ENCODE data around the gene NKPD1. TPM values are rescaled to one million over a fixed set of nuclear protein-coding genes. Genes with fewer than 3 reads are reported as not detected.

The NKPD1 gene
- total RNA-seq, 6 experiments from 2014 or later = 0.07 to 0.17 (median 0.07) TPM; not detected in 1

GRCh38 chr19:45140144-45140503 lies 20.7 kb downstream of the NKPD1 start:
- Mint-ChIP-seq H3K4me3 (no peak overlapping the region), H3K36me3 (ENCODE audit: low read depth) (no peaks in the 10 kb centered on the region), H3K27me3 (ENCODE audit: insufficient read depth) (peaks cover 2% of the 10 kb centered on the region), H3K9me3 (no peaks in the 10 kb centered on the region), H3K27ac (no peak overlapping the region), H3K4me1 (ENCODE audit: low read depth) (peaks cover 8% of the 10 kb centered on the region)
- TF ChIP-seq CTCF (IDR thresholded peaks at IDR 0.05) = no peak
- no peak for DNase-seq

- DNase-seq = no peak
- H3K4me3 Mint-ChIP-seq = no peak overlapping the region
Measured at GRCh38 chr19:45139286-45140143, 21.3 kb downstream of the NKPD1 start.

GRCh38 chr19:45138303-45138751 lies 22.5 kb downstream of the NKPD1 start:
- no peak overlapping the region for H3K4me3 Mint-ChIP-seq
- no peaks in the 10 kb centered on the region for H3K9me3 Mint-ChIP-seq
- peaks cover 8% of the 10 kb centered on the region for H3K4me1 Mint-ChIP-seq (ENCODE audit: low read depth)
- no peak for DNase-seq
- peaks cover 4% of the 10 kb centered on the region for H3K27me3 Mint-ChIP-seq (ENCODE audit: insufficient read depth)
- no peak for TF ChIP-seq CTCF (IDR thresholded peaks at IDR 0.05)
- peak overlapping the region; percentile 20; the same call in 1 of the 2 replicates for H3K27ac Mint-ChIP-seq
- no peaks in the 10 kb centered on the region for H3K36me3 Mint-ChIP-seq (ENCODE audit: low read depth)

More at GRCh38 chr19:45139286-45140143, 21.3 kb downstream of the NKPD1 start:
- no peaks in the 10 kb centered on the region for H3K9me3 Mint-ChIP-seq
- TF ChIP-seq CTCF (IDR thresholded peaks at IDR 0.05) = no peak
- H3K27ac Mint-ChIP-seq = no peak overlapping the region
- H3K4me1 Mint-ChIP-seq (ENCODE audit: low read depth) = peaks cover 8% of the 10 kb centered on the region
- H3K27me3 Mint-ChIP-seq (ENCODE audit: insufficient read depth) = peaks cover 4% of the 10 kb centered on the region
- no peaks in the 10 kb centered on the region for H3K36me3 Mint-ChIP-seq (ENCODE audit: low read depth)

GRCh38 chr19:45137179-45137761 lies 23.5 kb downstream of the NKPD1 start:
- DNase-seq = no peak
- Mint-ChIP-seq H3K4me1 (ENCODE audit: low read depth) (peaks cover 8% of the 10 kb centered on the region), H3K27me3 (ENCODE audit: insufficient read depth) (peaks cover 2% of the 10 kb centered on the region), H3K36me3 (ENCODE audit: low read depth) (no peaks in the 10 kb centered on the region), H3K9me3 (no peaks in the 10 kb centered on the region), H3K4me3 (no peak overlapping the region), H3K27ac (peak overlapping the region; percentile 9; the same call in 1 of the 2 replicates)
- no peak for TF ChIP-seq CTCF (IDR thresholded peaks at IDR 0.05)

- Mint-ChIP-seq H3K27ac (peak overlapping the region; percentile 18; the same call in 1 of the 2 replicates), H3K27me3 (ENCODE audit: insufficient read depth) (peaks cover 2% of the 10 kb centered on the region), H3K4me3 (no peak overlapping the region), H3K9me3 (no peaks in the 10 kb centered on the region), H3K36me3 (ENCODE audit: low read depth) (no peaks in the 10 kb centered on the region), H3K4me1 (ENCODE audit: low read depth) (peaks cover 8% of the 10 kb centered on the region)
- TF ChIP-seq CTCF (IDR thresholded peaks at IDR 0.05) = no peak
- no peak for DNase-seq
Measured at GRCh38 chr19:45136507-45137178, 24.1 kb downstream of the NKPD1 start.
